NB4 (cell line): Measurements from ENCODE around the gene MAN1A1.

Source experiments
- MAX ChIP-seq: IDR thresholded peaks from 2 replicates; pipeline ENCODE4 v1.6.1; 2011; ENCODE audit warnings: low read depth, low read length
- MYC ChIP-seq: IDR thresholded peaks from 2 replicates; pipeline ENCODE4 v1.6.1; 2011; ENCODE audit warnings: low read depth, low read length
- POLR2A ChIP-seq: IDR thresholded peaks from 2 replicates; pipeline ENCODE4 v1.6.1; 2011; ENCODE audit warnings: mild to moderate bottlenecking; ENCODE audit not compliant: insufficient read length; ENCODE audit errors: extremely low read depth
- TF ChIP-seq, protein P1 (sequence below): IDR thresholded peaks from one replicate; pipeline ENCODE4 v1.5.1; 2012; ENCODE audit warnings: low read depth, low read length

DNA sequence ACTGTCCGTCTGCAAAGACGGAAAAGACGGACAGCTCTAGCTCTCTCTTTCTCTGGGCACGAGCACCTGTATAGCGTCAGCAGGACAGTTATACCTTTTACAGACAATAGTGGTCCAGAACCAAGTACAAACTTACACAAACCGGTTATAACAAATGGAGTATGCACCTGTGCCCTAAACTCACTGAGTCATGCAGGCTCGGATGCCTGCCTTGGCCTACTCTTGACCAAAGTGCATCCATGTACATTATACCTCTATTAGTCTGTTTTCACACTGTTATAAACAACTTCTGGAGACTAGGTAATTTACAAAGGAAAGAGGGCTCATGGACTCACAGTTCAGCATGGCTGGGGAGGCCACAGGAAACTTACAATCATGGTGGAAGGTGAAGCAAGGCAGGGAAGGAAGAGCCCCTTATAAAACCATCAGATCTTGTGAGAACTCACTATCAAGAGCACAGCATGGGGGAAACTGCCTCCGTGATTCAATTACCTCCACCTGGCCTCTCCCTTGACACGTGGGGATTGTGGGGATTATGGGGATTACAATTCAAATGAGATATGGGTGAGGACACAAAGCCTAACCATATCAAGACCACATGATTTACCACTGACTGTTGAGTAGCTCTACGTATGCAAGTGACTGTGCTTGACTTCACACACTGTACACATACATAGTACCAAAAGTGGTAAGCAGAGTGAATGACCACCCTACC lies 23.1 kb downstream of the MAN1A1 start:
- TF ChIP-seq, protein P1, sequence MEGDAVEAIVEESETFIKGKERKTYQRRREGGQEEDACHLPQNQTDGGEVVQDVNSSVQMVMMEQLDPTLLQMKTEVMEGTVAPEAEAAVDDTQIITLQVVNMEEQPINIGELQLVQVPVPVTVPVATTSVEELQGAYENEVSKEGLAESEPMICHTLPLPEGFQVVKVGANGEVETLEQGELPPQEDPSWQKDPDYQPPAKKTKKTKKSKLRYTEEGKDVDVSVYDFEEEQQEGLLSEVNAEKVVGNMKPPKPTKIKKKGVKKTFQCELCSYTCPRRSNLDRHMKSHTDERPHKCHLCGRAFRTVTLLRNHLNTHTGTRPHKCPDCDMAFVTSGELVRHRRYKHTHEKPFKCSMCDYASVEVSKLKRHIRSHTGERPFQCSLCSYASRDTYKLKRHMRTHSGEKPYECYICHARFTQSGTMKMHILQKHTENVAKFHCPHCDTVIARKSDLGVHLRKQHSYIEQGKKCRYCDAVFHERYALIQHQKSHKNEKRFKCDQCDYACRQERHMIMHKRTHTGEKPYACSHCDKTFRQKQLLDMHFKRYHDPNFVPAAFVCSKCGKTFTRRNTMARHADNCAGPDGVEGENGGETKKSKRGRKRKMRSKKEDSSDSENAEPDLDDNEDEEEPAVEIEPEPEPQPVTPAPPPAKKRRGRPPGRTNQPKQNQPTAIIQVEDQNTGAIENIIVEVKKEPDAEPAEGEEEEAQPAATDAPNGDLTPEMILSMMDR = no peak
- no peak for TF ChIP-seq POLR2A
- TF ChIP-seq MAX = no peak
- TF ChIP-seq MYC = no peak
